ENCODE data around the gene FETUB. TPM values are rescaled to one million over a fixed set of nuclear protein-coding genes. Genes with fewer than 3 reads are reported as not detected.
"Not testable (repeated sequence)": the region's sequence is repeated elsewhere in the genome, so short reads cannot be mapped to it uniquely, and the experiment has no call there.

The FETUB gene
- total RNA-seq, 6 experiments from 2014 or later: 4.4 to 195 (median 47.9) TPM

GRCh38 chr3:186682812-186683211 lies 42.6 kb downstream of the FETUB start:
- H3K27me3 ChIP-seq: no peaks in the 10 kb centered on the region
- no peak overlapping the region for H3K27ac ChIP-seq
- no peaks in the 10 kb centered on the region for H3K36me3 ChIP-seq
- intact Hi-C loops (cut with DNase I): no loop called here
- DNase-seq (no peak), ATAC-seq (no peak)
- no peaks in the 10 kb centered on the region for H3K9me3 ChIP-seq
- TF ChIP-seq POLR2A (IDR thresholded peaks at IDR 0.05) (no peak), CTCF (IDR thresholded peaks at IDR 0.05) (no peak)
- no peak overlapping the region for H3K4me3 ChIP-seq
- WGBS (ENCODE audit: insufficient coverage, low coverage, low lambda C conversion rate, missing lambda C conversion rate): 67% methylated on average over 3 of the region's 3 CpGs
- peaks cover 0 to 4% (median 0%) of the 10 kb centered on the region in 4 donors for H3K4me1 ChIP-seq

- TF ChIP-seq CTCF (IDR thresholded peaks at IDR 0.05): no peak
- no peak for TF ChIP-seq POLR2A (IDR thresholded peaks at IDR 0.05)
- Histone ChIP-seq H3K27ac (no peak overlapping the region), H3K36me3 (no peaks in the 10 kb centered on the region), H3K27me3 (no peaks in the 10 kb centered on the region), H3K9me3 (no peaks in the 10 kb centered on the region), H3K4me3 (no peak overlapping the region), H3K4me1 (peaks cover 0 to under 1% (median 0%) of the 10 kb centered on the region in 4 donors)
- intact Hi-C loops (cut with DNase I): no loop called here
- WGBS (ENCODE audit: insufficient coverage, low coverage, low lambda C conversion rate, missing lambda C conversion rate): 90% methylated on average over 3 of the region's 3 CpGs
- ATAC-seq: no peak
- no peak for DNase-seq
Observed at GRCh38 chr3:186683979-186684378, 43.8 kb downstream of the FETUB start.

GRCh38 chr3:186686475-186686874 lies 46.3 kb downstream of the FETUB start:
- WGBS (ENCODE audit: insufficient coverage, low coverage, low lambda C conversion rate, missing lambda C conversion rate): 80% methylated on average over 2 of the region's 2 CpGs
- not testable (repeated sequence) for H3K36me3 ChIP-seq

GRCh38 chr3:186687120-186687651 lies 47.0 kb downstream of the FETUB start:
- DNase-seq: no peak

More at GRCh38 chr3:186686475-186686874, 46.3 kb downstream of the FETUB start:
- DNase-seq; H3K27ac ChIP-seq; H3K4me1 ChIP-seq; intact Hi-C loops (cut with DNase I); H3K9me3 ChIP-seq; ATAC-seq; H3K27me3 ChIP-seq; H3K4me3 ChIP-seq: not testable (repeated sequence)

GRCh38 chr3:186690304-186690703 lies 50.1 kb downstream of the FETUB start:
- intact Hi-C loops (cut with DNase I); H3K27ac ChIP-seq; H3K36me3 ChIP-seq; H3K4me3 ChIP-seq; ATAC-seq; DNase-seq; H3K27me3 ChIP-seq; H3K4me1 ChIP-seq; H3K9me3 ChIP-seq: not testable (repeated sequence)
- WGBS (ENCODE audit: insufficient coverage, low coverage, low lambda C conversion rate, missing lambda C conversion rate): 73% methylated on average over 1 of the region's 1 CpG

More at GRCh38 chr3:186687120-186687651, 47.0 kb downstream of the FETUB start:
- intact Hi-C loops (cut with DNase I): no loop called here
- H3K27ac ChIP-seq: no peak overlapping the region
- WGBS (ENCODE audit: insufficient coverage, low coverage, low lambda C conversion rate, missing lambda C conversion rate): 72% methylated on average over 10 of the region's 12 CpGs
- H3K9me3 ChIP-seq: no peaks in the 10 kb centered on the region
- ATAC-seq: no peak
- H3K27me3 ChIP-seq: no peaks in the 10 kb centered on the region
- H3K36me3 ChIP-seq: no peaks in the 10 kb centered on the region
- H3K4me1 ChIP-seq: no peaks in the 10 kb centered on the region
- no peak overlapping the region for H3K4me3 ChIP-seq
- no peak for TF ChIP-seq CTCF (IDR thresholded peaks at IDR 0.05)
- no peak for TF ChIP-seq POLR2A (IDR thresholded peaks at IDR 0.05)
